HL-60 (cell line): ENCODE measurements around the gene NFATC1.

Experiments used
- CTCF ChIP-seq: IDR thresholded peaks from one replicate; pipeline ENCODE4 v1.5.1; 2011; ENCODE audit warnings: low read length, control low read depth, inconsistent platforms; ENCODE audit not compliant: insufficient read depth
- REST ChIP-seq: IDR thresholded peaks from 2 replicates; pipeline ENCODE4 v1.6.1; 2012; ENCODE audit warnings: low read depth; ENCODE audit not compliant: insufficient replicate concordance

GRCh38 chr18:79530821-79531220 is 135.1 kb downstream of the NFATC1 start:
- no peak for TF ChIP-seq CTCF
- no peak for TF ChIP-seq REST
